GM12865 (cell line): ENCODE measurements around the gene CTNNA3.

Experiments
- DNase-seq: peaks from one replicate; pipeline ENCODE4 v3.0.0; 2010; ENCODE audit warnings: low read depth
- H3K4me3 ChIP-seq: 2 replicates; pipeline ENCODE4 v1.5.1; 2011; ENCODE audit warnings: mild to moderate bottlenecking, low read depth, low read length, control low read depth
- CTCF ChIP-seq: IDR thresholded peaks from 2 replicates; pipeline ENCODE4 v1.5.1; 2011; ENCODE audit warnings: low read length, control low read depth, low read depth, inconsistent platforms; ENCODE audit not compliant: insufficient read depth; ENCODE audit errors: missing control alignments

The CTNNA3 gene

GRCh38 chr10:67151471-67151870 is 544.5 kb downstream of the CTNNA3 start:
- H3K4me3 ChIP-seq = no peak overlapping the region
- TF ChIP-seq CTCF = no peak
- no peak for DNase-seq

GRCh38 chr10:67144530-67144929 is 551.5 kb downstream of the CTNNA3 start:
- no peak overlapping the region for H3K4me3 ChIP-seq
- no peak for TF ChIP-seq CTCF
- no peak for DNase-seq

GRCh38 chr10:67141300-67141699 is 554.7 kb downstream of the CTNNA3 start:
- no peak for TF ChIP-seq CTCF
- no peak for DNase-seq
- H3K4me3 ChIP-seq = no peak overlapping the region

- no peak overlapping the region for H3K4me3 ChIP-seq
- no peak for TF ChIP-seq CTCF
- no peak for DNase-seq
Measured at GRCh38 chr10:67140641-67141040, 555.4 kb downstream of the CTNNA3 start.

GRCh38 chr10:67127441-67127840 is 568.6 kb downstream of the CTNNA3 start:
- H3K4me3 ChIP-seq = no peak overlapping the region
- no peak for DNase-seq
- no peak for TF ChIP-seq CTCF

GRCh38 chr10:67119651-67120050 is 576.3 kb downstream of the CTNNA3 start:
- DNase-seq = no peak
- TF ChIP-seq CTCF = no peak
- H3K4me3 ChIP-seq = no peak overlapping the region

- TF ChIP-seq CTCF = no peak
- no peak for DNase-seq
- H3K4me3 ChIP-seq = no peak overlapping the region
Measured at GRCh38 chr10:67115972-67116371, 580.0 kb downstream of the CTNNA3 start.
